GM19372 (cell line): ENCODE data around the gene ICE2.

Experiments used
- ATAC-seq: cut with Tn5 transposase; IDR thresholded peaks from one replicate; pipeline ENCODE4 v1.9.1; 2021; ENCODE audit warnings: mild to moderate bottlenecking, low read depth, moderate library complexity; ENCODE audit not compliant: unreplicated experiment

ICE2 gene

GRCh38 chr15:60391722-60392315 lies 87.1 kb downstream of the ICE2 start:
- ATAC-seq = no peak

DNA sequence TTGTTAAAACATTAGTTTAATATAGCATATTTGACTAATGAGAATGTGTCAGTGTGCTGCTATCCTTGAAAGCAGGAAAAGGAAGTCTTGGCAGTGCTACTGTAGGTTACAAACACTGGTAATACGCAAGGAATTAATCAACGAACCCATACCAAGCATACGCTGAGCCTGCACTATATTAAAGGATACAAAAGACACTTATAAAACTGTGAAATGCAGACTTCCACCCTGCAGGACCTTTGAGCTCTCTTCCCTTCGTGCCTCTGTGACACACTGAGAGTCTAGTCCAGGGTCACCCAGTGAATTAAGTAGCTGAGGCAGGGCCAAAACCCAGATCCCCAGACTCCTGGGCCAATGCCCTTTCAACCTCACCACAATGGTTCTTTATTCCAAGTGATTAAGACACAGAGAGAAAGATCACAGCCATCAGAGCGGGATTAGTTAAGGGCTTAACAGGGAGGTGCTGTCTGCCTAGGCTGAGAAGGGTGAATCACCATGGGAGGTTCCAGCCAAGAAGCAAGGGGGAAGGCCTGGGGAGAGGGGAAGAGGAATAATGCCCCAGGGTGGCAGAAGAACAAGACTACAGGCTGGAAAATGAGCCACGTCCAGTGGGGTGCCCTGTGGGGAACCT lies 88.0 kb downstream of the ICE2 start:
- no peak for ATAC-seq

DNA sequence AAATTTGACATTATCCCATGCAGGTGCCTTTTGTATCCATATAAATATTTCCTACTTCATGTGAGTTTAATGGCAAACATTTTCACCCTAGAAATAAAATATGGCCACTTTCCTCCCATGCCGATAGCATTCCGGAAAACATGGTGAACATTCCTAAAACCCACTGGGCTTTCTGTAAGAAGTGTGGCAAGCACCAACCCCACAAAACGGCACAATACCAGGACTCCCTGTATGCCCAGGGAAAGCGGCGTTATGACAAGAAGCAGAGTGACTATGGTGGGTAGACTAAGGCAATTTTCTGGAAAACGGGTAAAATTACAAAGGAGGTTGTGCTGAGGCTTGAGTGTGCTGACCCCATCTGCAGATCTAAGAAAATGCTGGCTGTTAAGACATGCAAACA lies 88.7 kb downstream of the ICE2 start:
- ATAC-seq = no peak

GRCh38 chr15:60389261-60390077 lies 89.5 kb downstream of the ICE2 start:
- ATAC-seq = peak; percentile 70

DNA sequence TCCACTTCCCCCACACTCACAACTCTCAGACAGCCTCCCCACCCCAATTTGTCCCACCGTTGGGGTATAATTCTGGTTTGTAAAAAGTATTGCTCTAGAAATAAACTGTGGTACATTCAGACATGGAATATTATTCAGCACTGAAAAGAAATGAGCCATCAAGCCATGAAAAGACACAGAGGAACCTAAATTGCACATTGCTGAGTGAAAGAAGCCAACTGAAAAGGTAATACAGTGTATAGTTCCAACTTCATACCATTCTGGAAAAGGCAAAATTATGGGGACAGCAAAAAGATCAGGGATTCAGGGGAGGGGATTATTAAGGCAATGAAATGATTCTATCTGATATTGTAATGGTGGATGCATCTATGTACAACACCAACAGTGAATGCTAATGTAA lies 91.6 kb downstream of the ICE2 start:
- no peak for ATAC-seq

GRCh38 chr15:60386615-60387014 lies 92.3 kb downstream of the ICE2 start:
- no peak for ATAC-seq

DNA sequence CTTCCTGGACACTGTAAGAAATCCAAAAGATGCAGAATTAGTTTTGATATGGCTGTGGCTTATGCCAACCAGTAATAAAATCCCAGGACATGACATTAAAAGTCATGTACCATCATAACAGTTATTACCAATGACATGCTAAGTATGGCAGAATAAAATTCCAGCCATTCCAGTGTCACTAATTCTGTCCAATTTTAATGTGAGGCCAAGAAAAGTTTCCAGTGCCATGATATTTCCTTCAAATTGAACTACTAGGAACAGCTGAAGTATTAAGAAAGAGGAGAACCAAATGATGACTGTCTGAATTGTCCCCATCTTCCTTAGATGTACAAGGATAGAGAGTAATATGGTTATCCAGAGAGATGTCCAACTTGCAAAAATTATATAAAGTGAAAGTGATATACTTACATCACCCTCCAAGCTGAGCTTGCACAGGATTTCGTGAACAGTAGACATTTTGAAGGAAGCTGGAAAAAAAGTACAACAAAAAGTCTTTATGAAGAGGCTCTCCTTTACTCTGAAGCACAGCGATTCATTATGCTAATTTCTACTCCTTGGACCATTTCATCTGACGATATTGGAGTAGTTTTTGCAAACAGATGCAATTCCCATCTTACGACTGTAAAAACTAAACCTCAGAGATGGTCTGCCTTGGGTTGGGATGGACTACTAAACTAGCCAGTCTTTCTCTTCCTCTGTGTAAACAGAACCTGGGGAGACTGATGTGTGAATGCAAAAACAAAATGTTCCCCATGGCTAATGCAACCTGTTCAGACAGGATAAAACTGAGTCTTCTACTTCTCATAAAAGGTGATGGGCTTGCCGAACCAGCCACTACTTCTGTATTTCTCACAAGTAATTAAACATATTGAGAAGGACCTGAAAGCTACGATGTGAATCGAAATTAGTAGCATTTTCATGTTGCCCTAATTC lies 93.1 kb downstream of the ICE2 start:
- ATAC-seq = no peak

- no peak for ATAC-seq
These were observed 94.3 kb downstream of the ICE2 start for GRCh38 chr15:60384526-60385126.

DNA sequence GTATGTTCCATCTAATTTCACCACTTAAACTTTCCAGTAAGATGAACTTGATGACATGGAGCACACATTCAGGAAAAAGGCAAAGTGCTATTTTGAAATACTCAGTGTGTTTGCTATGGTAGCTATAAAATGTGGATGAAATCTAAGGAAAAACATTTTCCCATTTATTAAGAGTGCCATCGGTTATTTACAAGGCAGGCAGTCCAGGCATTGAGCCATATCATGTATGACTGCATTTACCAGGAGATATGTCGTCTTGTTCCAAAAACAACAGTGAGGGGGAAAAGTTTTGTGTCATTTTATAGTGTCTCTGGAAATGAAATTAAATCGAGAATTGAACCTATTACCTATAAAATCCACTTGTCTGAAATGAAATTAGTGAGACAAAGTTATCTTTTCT lies 94.9 kb downstream of the ICE2 start:
- ATAC-seq = no peak

DNA sequence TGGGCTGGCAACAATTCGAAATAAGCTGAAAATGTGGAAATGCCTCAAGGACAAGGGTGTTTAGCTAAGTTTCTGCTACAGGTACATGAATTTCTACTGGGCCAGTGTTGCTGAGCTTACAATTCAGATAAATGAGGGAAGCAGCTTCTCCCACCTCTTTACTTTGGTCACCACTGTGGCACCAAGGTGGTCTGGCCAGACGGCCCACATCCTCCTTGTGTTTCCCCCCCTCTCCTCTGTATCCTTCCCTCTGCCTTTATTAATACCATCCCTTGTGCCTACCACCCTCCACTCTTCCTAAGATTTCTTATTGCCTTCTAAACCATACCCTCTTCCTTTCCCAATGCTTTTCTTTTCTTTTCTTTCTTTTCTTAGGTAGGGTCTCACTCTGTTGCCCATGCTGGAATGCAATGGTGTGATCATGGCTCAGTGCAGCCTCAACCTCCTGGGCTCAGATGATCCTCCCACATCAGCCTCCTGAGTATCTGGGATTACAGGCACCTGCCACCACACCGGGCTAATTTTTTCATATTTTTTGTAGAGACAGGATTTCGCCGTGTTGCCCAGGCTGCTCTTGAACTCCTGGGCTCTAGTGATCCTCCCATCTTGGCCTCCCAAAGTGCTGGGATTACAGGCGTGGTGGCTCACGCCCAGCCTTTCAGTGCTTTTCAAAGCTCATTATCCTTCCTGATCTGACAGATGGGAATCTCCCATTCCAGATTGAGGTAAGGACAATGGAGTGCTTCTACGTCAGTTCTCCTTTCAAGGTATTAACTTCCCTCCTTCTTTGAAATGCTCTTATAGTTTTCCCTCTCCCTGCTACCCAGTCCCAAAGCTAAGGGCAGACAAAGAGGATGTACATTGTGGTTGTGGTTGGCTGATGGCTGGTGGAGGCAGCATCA lies 95.9 kb downstream of the ICE2 start:
- no peak for ATAC-seq

GRCh38 chr15:60381148-60381788 lies 97.7 kb downstream of the ICE2 start:
- no peak for ATAC-seq

DNA sequence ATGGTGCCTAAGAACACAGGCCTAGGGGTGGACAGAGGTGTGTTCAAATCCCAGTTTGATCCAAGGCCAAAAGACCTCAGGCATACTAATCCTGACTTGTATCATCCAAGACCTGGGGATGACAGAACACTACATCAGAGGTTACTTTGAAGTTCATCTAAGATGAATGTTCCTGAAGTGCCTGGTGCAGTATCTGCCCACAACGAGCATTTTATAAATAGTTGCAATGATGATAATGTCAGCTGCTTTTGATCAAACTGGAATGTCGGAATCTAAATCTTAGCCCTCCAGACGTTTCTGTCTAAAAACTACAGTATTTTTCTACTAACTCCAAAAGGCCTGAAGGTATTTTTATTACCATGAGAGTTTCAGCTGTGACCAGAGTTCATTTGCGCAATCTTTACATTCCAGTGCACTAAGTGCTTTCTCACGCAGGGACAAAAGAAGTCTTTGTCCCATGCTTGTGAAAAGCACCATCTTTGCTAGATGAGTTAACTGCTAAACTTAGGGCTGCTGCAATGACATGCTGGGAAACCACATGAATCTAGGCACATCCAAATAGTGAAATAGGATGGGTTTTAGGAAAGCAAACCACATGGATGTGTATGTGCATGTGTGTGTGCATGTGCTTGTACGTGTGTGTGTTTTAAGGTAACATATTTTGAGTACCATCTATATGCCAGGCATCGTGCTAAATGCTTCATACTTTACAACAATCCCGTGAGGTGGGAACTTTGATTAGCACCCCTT lies 99.2 kb downstream of the ICE2 start:
- ATAC-seq = no peak

- ATAC-seq = no peak
These were observed 99.8 kb downstream of the ICE2 start for GRCh38 chr15:60379185-60379524.

DNA sequence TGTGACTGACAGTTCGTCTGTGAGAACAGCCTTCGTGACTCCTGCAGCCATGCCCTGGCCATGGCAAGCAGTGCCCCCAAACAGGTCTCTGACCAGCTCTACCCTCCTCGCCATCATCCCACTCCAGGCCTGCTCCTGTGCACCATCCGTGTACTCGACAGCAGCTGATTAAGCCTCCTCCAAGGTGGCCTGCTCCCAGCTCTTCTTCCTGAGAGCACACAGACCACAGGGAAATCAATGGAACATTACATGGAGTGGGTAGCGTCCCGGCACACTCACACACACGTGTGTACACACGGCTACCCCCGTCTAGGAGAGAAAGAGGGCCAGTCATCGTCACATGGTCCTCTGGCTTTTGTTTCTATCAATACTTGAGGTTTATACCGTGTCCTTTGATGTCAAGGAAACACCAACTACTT lies 102.3 kb downstream of the ICE2 start:
- no peak for ATAC-seq

DNA sequence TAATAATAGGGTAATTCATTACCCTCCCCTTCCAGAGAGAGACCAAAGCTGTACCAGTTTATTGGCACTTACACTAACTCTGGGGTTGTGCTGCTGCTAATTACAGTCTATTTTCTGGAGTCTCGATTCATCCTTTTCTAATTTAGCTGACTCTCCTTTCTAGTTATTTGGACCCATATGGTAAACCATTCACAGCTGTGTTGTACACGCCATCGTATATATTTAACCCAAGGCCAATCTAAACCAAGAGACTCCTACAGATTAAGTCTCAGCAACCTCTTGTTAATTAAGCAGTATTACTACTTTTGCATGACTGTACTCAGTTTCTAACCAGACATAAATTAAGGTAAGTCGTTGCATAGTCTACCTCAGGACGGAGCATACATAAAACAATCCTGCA lies 103.6 kb downstream of the ICE2 start:
- no peak for ATAC-seq

- ATAC-seq = no peak
These were observed 104.3 kb downstream of the ICE2 start for GRCh38 chr15:60374628-60375081.

GRCh38 chr15:60374209-60374608 lies 104.7 kb downstream of the ICE2 start:
- ATAC-seq = no peak

GRCh38 chr15:60373745-60374144 lies 105.2 kb downstream of the ICE2 start:
- ATAC-seq = no peak
